GM12878 (cell line): ENCODE data around the gene C1orf174. TPM values are rescaled to one million over a fixed set of nuclear protein-coding genes. Genes with fewer than 3 reads are reported as not detected.
A peak's percentile ranks its signal among the peaks of the same experiment; 100 is the strongest.

Experiments
- ATAC-seq: fragments of 200-7000 bp; cut with Tn5 transposase; 3 replicates; pipeline ENCODE4 v1.9.1; 2020; ENCODE audit warnings: mild to moderate bottlenecking, moderate library complexity
- BruUV-seq: library from RNA; stranded (reverse); fragments of 400-500 nt; replicated peaks from 2 replicates; lab custom pipeline; 2021; lab: Mats Ljungman, UMichigan
- CTCF ChIA-PET: fragments of 300-600 bp; sonication (Branson Sonifier 250); formaldehyde crosslinking; extraction: SDS; loops from one replicate; lab custom pipeline; 2021; ENCODE audit warnings: inconsistent platforms; lab: Yijun Ruan, JAX
- POLR2A ChIA-PET: fragments of 350-600 bp; formaldehyde crosslinking; extraction: SDS; loops from one replicate; lab custom pipeline; 2021; ENCODE audit warnings: inconsistent platforms; lab: Charles Lee
- RAD21 ChIA-PET: fragments of 300-600 bp; sonication (Branson Sonifier 250); formaldehyde crosslinking; loops from one replicate; lab custom pipeline; 2023; ENCODE audit warnings: antibody characterized with exemption; ENCODE audit not compliant: unreplicated experiment; lab: Charles Lee
- SMC1A ChIA-PET: fragments of 300-600 bp; sonication (Branson Sonifier 250); formaldehyde crosslinking; loops from one replicate; lab custom pipeline; 2023; ENCODE audit not compliant: unreplicated experiment, uncharacterized antibody; lab: Charles Lee
- DNase-seq: peaks from one replicate; pipeline ENCODE4 v3.0.0-alpha.2; 2011; ENCODE audit warnings: low read depth, low spot score
- FAIRE-seq: peaks from 3 replicates; lab custom pipeline; 2011; peaks lifted over from hg19 to GRCh38; lab: Jason Lieb, UNC
- H2AFZ ChIP-seq: 2 replicates; pipeline ENCODE4 v1.6.0; 2011; ENCODE audit warnings: low read depth, low read length, control low read depth; ENCODE audit not compliant: control insufficient read depth
- H3K27ac ChIP-seq: 2 replicates; pipeline ENCODE4 v1.5.1; 2011; ENCODE audit warnings: control low read depth; ENCODE audit not compliant: control insufficient read depth, insufficient read depth
- H3K27me3 ChIP-seq, 2 experiments: replicated peaks in 1 of 2; 2 replicates each; pipeline versions ENCODE4 v1.6.0 to v1.6.1; 2011; ENCODE audit warnings: low read length in 1 of 2; ENCODE audit not compliant: control insufficient read depth in 2 of 2, insufficient read depth in 2 of 2
- H3K36me3 ChIP-seq, 2 experiments: 2 replicates each; pipeline ENCODE4 v1.5.1; 2011; ENCODE audit warnings: low read length in 1 of 2; ENCODE audit not compliant: control insufficient read depth in 2 of 2, insufficient read depth in 2 of 2
- H3K4me1 ChIP-seq: 2 replicates; pipeline ENCODE4 v1.6.1; 2011; ENCODE audit warnings: mild to moderate bottlenecking, low read length, moderate library complexity, mixed read lengths; ENCODE audit not compliant: control insufficient read depth, insufficient read depth
- H3K4me2 ChIP-seq: 2 replicates; pipeline ENCODE4 v1.6.0; 2011; ENCODE audit warnings: control low read depth; ENCODE audit not compliant: control insufficient read depth, insufficient read depth
- H3K4me3 ChIP-seq: fragments of 200-600 bp; sonication (generic); 2 replicates; pipeline ENCODE4 v1.5.1; 2016
- H3K79me2 ChIP-seq: 2 replicates; pipeline ENCODE4 v1.6.0; 2011; ENCODE audit warnings: low read length; ENCODE audit not compliant: control insufficient read depth, insufficient read depth
- H3K9ac ChIP-seq: 2 replicates; pipeline ENCODE4 v1.8.0; 2011; ENCODE audit warnings: low read length, control low read depth, mixed read lengths; ENCODE audit not compliant: control insufficient read depth, insufficient read depth
- H3K9me3 ChIP-seq: replicated peaks from 3 replicates; pipeline ENCODE4 v1.5.1; 2011; ENCODE audit warnings: mild to moderate bottlenecking, low read length; ENCODE audit not compliant: control insufficient read depth, insufficient read depth
- H4K20me1 ChIP-seq: 2 replicates; pipeline ENCODE4 v1.6.0; 2011; ENCODE audit not compliant: control insufficient read depth, insufficient read depth
- BHLHE40 ChIP-seq, 2 experiments: fragments of 450-650 bp in 1 of 2; IDR thresholded peaks; 2 replicates each; pipeline ENCODE4 v1.6.1; 2011 to 2017; ENCODE audit warnings: low read depth in 2 of 2, borderline replicate concordance in 1 of 2, improper control_type of control experiment in 1 of 2, low read length in 1 of 2, mild to moderate bottlenecking in 1 of 2
- FOS ChIP-seq: IDR thresholded peaks from 3 replicates; pipeline ENCODE4 v1.6.1; 2011; ENCODE audit warnings: borderline replicate concordance; ENCODE audit not compliant: insufficient read length; ENCODE audit errors: extremely low read depth
- FOXM1 ChIP-seq: IDR thresholded peaks from 2 replicates; pipeline ENCODE4 v1.6.1; 2012; ENCODE audit warnings: low read depth, mild to moderate bottlenecking, inconsistent platforms, low read length, moderate library complexity
- MTA2 ChIP-seq: fragments of 450-650 bp; IDR thresholded peaks from 2 replicates; pipeline ENCODE4 v1.6.1; 2016; ENCODE audit warnings: low read depth, mild to moderate bottlenecking, moderate library complexity
- POU2F2 ChIP-seq: IDR thresholded peaks from 3 replicates; pipeline ENCODE4 v1.6.1; 2011; ENCODE audit warnings: low read depth, mild to moderate bottlenecking, low read length, borderline replicate concordance
- RAD21 ChIP-seq: IDR thresholded peaks from 2 replicates; pipeline ENCODE4 v1.6.1; 2011; ENCODE audit warnings: mild to moderate bottlenecking, low read depth, low read length, moderate library complexity; ENCODE audit not compliant: insufficient read depth
- STAT3 ChIP-seq: IDR thresholded peaks from 2 replicates; pipeline ENCODE4 v1.6.1; 2011; ENCODE audit warnings: low read depth, low read length, improper control_type of control experiment
- TARDBP ChIP-seq: IDR thresholded peaks from 2 replicates; pipeline ENCODE4 v1.6.1; 2016; ENCODE audit warnings: borderline replicate concordance
- ZBTB33 ChIP-seq: fragments of 450-650 bp; IDR thresholded peaks from 2 replicates; pipeline ENCODE4 v1.6.1; 2017; ENCODE audit warnings: mild to moderate bottlenecking
- WGBS: methylation state at CpG from one replicate; pipeline ENCODE4 v1.1.6; 2016; ENCODE audit warnings: low lambda C conversion rate; ENCODE audit not compliant: insufficient replicate concordance, insufficient coverage; ENCODE audit errors: missing lambda C conversion rate; 5-methylcytosine and 5-hydroxymethylcytosine counted together
- in situ Hi-C: fragments of 300-500 bp; cut with MboI; formaldehyde crosslinking; loops from 9 replicates; pipeline ENCODE4 v1.14.3; 2018; ENCODE audit warnings: mixed read lengths
- intact Hi-C: fragments of 100-400 bp; cut with micrococcal nuclease; formaldehyde crosslinking; loops from one replicate; pipeline ENCODE4 v1.14.2; 2022; ENCODE audit not compliant: unreplicated experiment
- polyA plus RNA-seq, 11 experiments: library from polyadenylated mRNA; depleted of rRNA in 4 of 11; unstranded in 6 of 11; stranded (reverse) in 5 of 11; fragments of >200 nt; fragmentation: Nextera tagmentation in 4 of 11; fragmentation: Illumina TruSeq in 1 of 11; extraction: Ambion mirVana in 4 of 11; extraction: Trizol in 1 of 11; gene quantifications; 1 replicate in 1 of 11; 2 replicates in 10 of 11; pipeline versions ENCODE4 v1.2.1 to v1.2.3, GENCODE V29; 2011 to 2016; ENCODE audit warnings: inconsistent platforms in 2 of 11, missing spikeins in 2 of 11, low read depth in 1 of 11
- total RNA-seq, 4 experiments: library from RNA; depleted of rRNA in 3 of 4; stranded (reverse); fragments of >200 nt in 3 of 4; fragmentation: Illumina TruSeq in 1 of 4; extraction: Trizol in 1 of 4; gene quantifications; 2 replicates each; pipeline versions ENCODE4 v1.2.1 to v1.2.3, GENCODE V29; 2013 to 2021

Gene C1orf174
- total and polyA plus RNA-seq, 10 of the 15 experiments (the other 5 are each of a cell fraction or from before 2014, with no cell fraction given), result 17.5 to 35.4 (median 25.1) TPM

- POLR2A ChIA-PET, result no interaction called here
- no peak overlapping the region for H3K4me3 ChIP-seq
- 89% methylated on average over 12 of the region's 12 CpGs for WGBS
These were observed 36.7 kb downstream of the C1orf174 start for GRCh38 chr1:3863231-3863935.

DNA sequence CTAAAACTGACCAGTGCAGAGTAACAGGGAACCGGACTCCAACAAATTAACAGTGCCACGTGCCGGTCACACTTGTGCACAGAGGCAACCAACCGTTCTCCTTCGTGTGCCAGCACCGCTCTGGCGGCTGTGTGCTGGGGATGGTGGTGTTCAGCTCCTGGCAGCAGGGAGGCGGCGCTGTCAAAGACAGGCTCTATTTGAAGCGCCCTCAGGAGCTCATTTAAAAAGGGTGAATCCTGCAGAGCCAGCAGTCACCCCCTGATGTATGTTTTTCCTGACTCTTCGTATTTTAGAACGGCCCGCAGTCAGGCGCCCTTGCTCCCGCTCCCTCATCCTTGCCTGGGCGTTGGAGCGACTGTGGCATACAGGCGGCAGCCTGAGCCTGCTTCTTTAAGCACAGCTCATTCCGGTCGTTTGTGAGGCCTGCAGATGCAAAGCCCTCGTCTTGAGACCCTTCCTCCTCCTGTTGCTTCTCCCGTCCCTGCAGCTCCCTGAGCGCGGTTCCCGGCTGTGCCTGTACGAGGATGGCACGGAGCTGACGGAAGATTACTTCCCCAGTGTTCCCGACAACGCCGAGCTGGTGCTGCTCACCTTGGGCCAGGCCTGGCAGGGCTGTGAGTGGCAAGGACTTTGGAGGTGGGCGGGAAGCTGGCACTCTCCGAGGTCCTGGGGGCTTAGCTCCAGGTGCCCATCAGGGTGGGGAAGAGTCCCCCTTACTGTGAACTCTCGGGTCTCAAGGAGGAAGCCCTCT lies 41.7 kb downstream of the C1orf174 start:
- BruUV-seq, result no TSS peak
- Histone ChIP-seq H2AFZ (no peak overlapping the region), H3K4me2 (peak overlapping the region; percentile 87), H3K36me3 (no peaks in the 10 kb centered on the region), H3K9ac (no peak overlapping the region), H3K9me3 (no peaks in the 10 kb centered on the region), H3K4me3 (peak overlapping the region; percentile 95), H3K27ac (no peak overlapping the region), H3K79me2 (peaks cover 15% of the 10 kb centered on the region), H3K27me3 (no peaks in the 10 kb centered on the region), H4K20me1 (no peaks in the 10 kb centered on the region), H3K4me1 (peaks cover 3% of the 10 kb centered on the region; the same call in 1 of the 2 replicates)
- CTCF ChIA-PET, result interaction anchor here (0.5 to 3.2 kb wide), 4 partner anchors 41 to 1909 kb away, joined by 3 to 9 read pairs (median 4); partner anchors contain the start of gene C1orf174
- SMC1A ChIA-PET, result interaction anchor here (0.7 to 1.2 kb wide), 4 partner anchors 35 to 53 kb away, joined by 3 read pairs; no protein-coding TSS in a partner anchor
- FAIRE-seq, result no peak
- in situ Hi-C loops (no loop called here), intact Hi-C loops (no loop called here)
- no peak for ATAC-seq
- POLR2A ChIA-PET, result interaction anchor here (0.6 to 1.7 kb wide), 3 partner anchors 10 to 193 kb away, joined by 4 read pairs; no protein-coding TSS in a partner anchor
- no peak for DNase-seq
- RAD21 ChIA-PET, result interaction anchor here (0.5 to 1.3 kb wide), 4 partner anchors 35 to 680 kb away, joined by 3 to 5 read pairs (median 4); partner anchors contain the start of gene C1orf174
- WGBS, result 91% methylated on average over 33 of the region's 34 CpGs
- peak; percentile 81; the same call in 1 of the 2 replicates for TF ChIP-seq ZBTB33
- TF ChIP-seq TARDBP, result no peak
- no peak for TF ChIP-seq FOS
- TF ChIP-seq RAD21, result 0 out of 2 replicates have a peak, but pooled peaks have one; percentile 1
- TF ChIP-seq STAT3, result no peak
- no peak for TF ChIP-seq FOXM1
- peak in 1 of 2 experiments; percentile 21; a peak in 1 of 4 replicates for TF ChIP-seq BHLHE40 (IDR thresholded peaks at IDR 0.05; ENCODE audit: borderline replicate concordance in 1 of 2, low read depth in 2 of 2, low read length in 1 of 2)

More at GRCh38 chr1:3863231-3863935, 36.7 kb downstream of the C1orf174 start:
- H3K27me3 ChIP-seq, result no peaks in the 10 kb centered on the region
- H3K9me3 ChIP-seq, result no peaks in the 10 kb centered on the region; the same call in 2 of the 3 replicates
- no peaks in the 10 kb centered on the region for H4K20me1 ChIP-seq
- H3K27ac ChIP-seq, result no peak overlapping the region
- peaks cover 6% of the 10 kb centered on the region for H3K4me1 ChIP-seq
- no peak overlapping the region for H3K4me2 ChIP-seq
- no peak for TF ChIP-seq MTA2
- TF ChIP-seq POU2F2, result no peak
- SMC1A ChIA-PET, result no interaction called here
- in situ Hi-C loops (no loop called here), intact Hi-C loops (no loop called here)
- FAIRE-seq (no peak), DNase-seq (no peak), ATAC-seq (no peak)
- no peaks in the 10 kb centered on the region; a peak in 1 of 4 replicates for H3K36me3 ChIP-seq
- CTCF ChIA-PET, result no interaction called here
- no peak overlapping the region for H2AFZ ChIP-seq
- TSS peak; percentile 49 for BruUV-seq
- RAD21 ChIA-PET, result no interaction called here
- H3K79me2 ChIP-seq, result no peaks in the 10 kb centered on the region; the same call in 1 of the 2 replicates
- H3K9ac ChIP-seq, result no peak overlapping the region
